ENCODE results near the gene KLF8. TPM values are rescaled to one million over a fixed set of nuclear protein-coding genes. Genes with fewer than 3 reads are reported as not detected.

KLF8 gene
- total and polyA plus RNA-seq, 2 of the 13 experiments (the other 11 are each of a cell fraction or from before 2014, with no cell fraction given): 0.03 TPM; not detected in 1

DNA sequence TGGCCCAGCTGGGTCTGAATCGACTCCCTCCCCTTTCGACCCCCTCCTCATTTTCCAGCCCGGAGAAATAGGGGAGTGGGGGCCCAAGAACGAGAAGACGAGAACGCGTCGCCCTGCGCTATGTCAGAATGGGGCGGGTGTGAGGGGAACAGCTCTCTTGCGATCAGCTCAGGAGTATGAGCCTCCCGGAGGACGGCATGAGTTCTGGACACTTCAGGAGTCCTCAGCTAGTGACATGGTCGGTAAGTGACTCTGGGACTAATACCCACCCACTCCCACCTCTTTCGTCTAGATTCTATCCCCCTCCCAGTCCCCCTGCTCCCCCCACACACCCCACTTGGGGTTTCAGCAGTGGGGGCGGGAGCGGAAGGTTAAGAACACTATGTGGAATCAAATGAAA lies 944 bp downstream of the KLF8 start:
- Histone ChIP-seq H3K79me2 (ENCODE audit: insufficient read depth, low read length) (no peaks in the 10 kb centered on the region), H3K27me3 (ENCODE audit: control insufficient read depth in 1 of 2, insufficient read depth in 2 of 2, low read length in 2 of 2) (no peaks in the 10 kb centered on the region; a peak in 1 of 5 replicates), H3K4me2 (ENCODE audit: low read depth, low read length) (no peak overlapping the region), H3K4me1 (ENCODE audit: insufficient read depth, low read length) (no peaks in the 10 kb centered on the region), H3K4me3 (replicated peaks in 1 of 3; ENCODE audit: insufficient read depth in 1 of 3, low read depth in 2 of 3, low read length in 3 of 3) (no peak overlapping the region), H3K27ac (ENCODE audit: extremely low read length, insufficient read depth, low read length) (no peak overlapping the region), H3K9me3 (ENCODE audit: low read length) (no peaks in the 10 kb centered on the region), H4K20me1 (ENCODE audit: insufficient read depth, low read length) (no peaks in the 10 kb centered on the region), H3K9ac (ENCODE audit: insufficient read depth, low read depth, low read length) (no peak overlapping the region), H2AFZ (ENCODE audit: low read length) (no peak overlapping the region), H3K36me3 (replicated peaks in 1 of 2; ENCODE audit: control insufficient read depth in 1 of 2, insufficient read depth in 2 of 2, low read length in 2 of 2) (no peaks in the 10 kb centered on the region)
- 42% methylated on average over 4 of the region's 17 CpGs for WGBS (ENCODE audit: low lambda C conversion rate)
- DNase-seq (ENCODE audit: low spot score) (no peak), FAIRE-seq (no peak), ATAC-seq (no peak)
- in situ Hi-C loops (cut with HindIII; ENCODE audit: extremely low pct_ligation_motif_present, low pct_unique_long_range_greater_than_20kb): loop anchor here (25.0 kb wide), 1 partner anchor 796 kb away; no protein-coding TSS in a partner anchor
- intact Hi-C loops (cut with micrococcal nuclease; ENCODE audit: unreplicated experiment): no loop called here
- POLR2A ChIA-PET: no interaction called here
- no TSS peak for BruUV-seq (replicated peaks)
- TF ChIP-seq, protein P1, sequence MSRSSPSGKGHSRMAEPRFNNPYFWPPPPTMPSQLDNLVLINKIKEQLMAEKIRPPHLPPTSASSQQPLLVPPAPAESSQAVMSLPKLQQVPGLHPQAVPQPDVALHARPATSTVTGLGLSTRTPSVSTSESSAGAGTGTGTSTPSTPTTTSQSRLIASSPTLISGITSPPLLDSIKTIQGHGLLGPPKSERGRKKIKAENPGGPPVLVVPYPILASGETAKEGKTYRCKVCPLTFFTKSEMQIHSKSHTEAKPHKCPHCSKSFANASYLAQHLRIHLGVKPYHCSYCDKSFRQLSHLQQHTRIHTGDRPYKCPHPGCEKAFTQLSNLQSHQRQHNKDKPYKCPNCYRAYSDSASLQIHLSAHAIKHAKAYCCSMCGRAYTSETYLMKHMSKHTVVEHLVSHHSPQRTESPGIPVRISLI (CRISPR knock-in tag; IDR thresholded peaks at IDR 0.05; ENCODE audit: borderline replicate concordance): no peak
- TF ChIP-seq ZNF737 (CRISPR knock-in tag; IDR thresholded peaks at IDR 0.05; ENCODE audit: borderline replicate concordance) (no peak), FOXC1 (CRISPR knock-in tag; IDR thresholded peaks at IDR 0.05; ENCODE audit: borderline replicate concordance) (no peak), ZNF282 (IDR thresholded peaks at IDR 0.05; ENCODE audit: partially characterized antibody) (no peak), GLI4 (CRISPR knock-in tag; IDR thresholded peaks at IDR 0.05; ENCODE audit: borderline replicate concordance) (no peak), ZNF3 (CRISPR knock-in tag; IDR thresholded peaks at IDR 0.05) (no peak), ZNF207 (IDR thresholded peaks at IDR 0.05; ENCODE audit: borderline replicate concordance) (no peak), ZSCAN5A (CRISPR knock-in tag; IDR thresholded peaks at IDR 0.05; ENCODE audit: borderline replicate concordance) (no peak), IRF1 (CRISPR knock-in tag; IDR thresholded peaks at IDR 0.05; ENCODE audit: low read depth) (no peak), ZNF672 (CRISPR knock-in tag; IDR thresholded peaks at IDR 0.05) (no peak), FOSL2 (CRISPR knock-in tag; IDR thresholded peaks at IDR 0.05) (no peak), KAT2B (IDR thresholded peaks at IDR 0.05; ENCODE audit: borderline replicate concordance, low read depth, low read length) (no peak), NFKBIZ (CRISPR knock-in tag; IDR thresholded peaks at IDR 0.05) (no peak), ZNF256 (CRISPR knock-in tag; conservative IDR thresholded peaks at IDR 0.05) (no peak)
- TF ChIP-seq, protein P2, sequence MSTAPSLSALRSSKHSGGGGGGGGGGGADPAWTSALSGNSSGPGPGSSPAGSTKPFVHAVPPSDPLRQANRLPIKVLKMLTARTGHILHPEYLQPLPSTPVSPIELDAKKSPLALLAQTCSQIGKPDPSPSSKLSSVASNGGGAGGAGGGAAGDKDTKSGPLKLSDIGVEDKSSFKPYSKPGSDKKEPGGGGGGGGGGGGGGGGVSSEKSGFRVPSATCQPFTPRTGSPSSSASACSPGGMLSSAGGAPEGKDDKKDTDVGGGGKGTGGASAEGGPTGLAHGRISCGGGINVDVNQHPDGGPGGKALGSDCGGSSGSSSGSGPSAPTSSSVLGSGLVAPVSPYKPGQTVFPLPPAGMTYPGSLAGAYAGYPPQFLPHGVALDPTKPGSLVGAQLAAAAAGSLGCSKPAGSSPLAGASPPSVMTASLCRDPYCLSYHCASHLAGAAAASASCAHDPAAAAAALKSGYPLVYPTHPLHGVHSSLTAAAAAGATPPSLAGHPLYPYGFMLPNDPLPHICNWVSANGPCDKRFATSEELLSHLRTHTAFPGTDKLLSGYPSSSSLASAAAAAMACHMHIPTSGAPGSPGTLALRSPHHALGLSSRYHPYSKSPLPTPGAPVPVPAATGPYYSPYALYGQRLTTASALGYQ (CRISPR knock-in tag; IDR thresholded peaks at IDR 0.05): no peak
- CTCF ChIA-PET (ENCODE audit: low intra/inter-chr PET ratio, low total read pairs): no interaction called here

Measured in HepG2 (cell line).